HPDE6-E6E7 (cell line): ENCODE results near the gene EXTL1.
"Not testable (repeated sequence)": the region's sequence is repeated elsewhere in the genome, so short reads cannot be mapped to it uniquely, and the experiment has no call there.

Experiments
- DNase-seq: peaks from one replicate; pipeline ENCODE4 v3.0.0; 2011; ENCODE audit warnings: missing footprints; ENCODE audit errors: extremely low spot score

Gene EXTL1

GRCh38 chr1:26021647-26022403 lies at the start of gene EXTL1:
Gene EXTL1 (plus strand): TSS chr1:26021775. CDS start chr1:26022647, 872 bp downstream.
- no peak for DNase-seq

- DNase-seq = no peak
Measured at GRCh38 chr1:25971811-25972180, 49.8 kb upstream of the EXTL1 start.

- no peak for DNase-seq
Measured at GRCh38 chr1:25973610-25974321, 47.8 kb upstream of the EXTL1 start.

- no peak for DNase-seq
Measured at GRCh38 chr1:25977801-25978200, 43.8 kb upstream of the EXTL1 start.

GRCh38 chr1:25978403-25978802 lies 43.2 kb upstream of the EXTL1 start:
- no peak for DNase-seq

GRCh38 chr1:25979210-25979609 lies 42.4 kb upstream of the EXTL1 start:
- DNase-seq = no peak

GRCh38 chr1:25985171-25985570 lies 36.4 kb upstream of the EXTL1 start:
- DNase-seq = no peak

GRCh38 chr1:25985670-25986069 lies 35.9 kb upstream of the EXTL1 start:
- DNase-seq = no peak

- DNase-seq = not testable (repeated sequence)
Measured at GRCh38 chr1:25986773-25987172, 34.8 kb upstream of the EXTL1 start.

GRCh38 chr1:25987951-25988350 lies 33.6 kb upstream of the EXTL1 start:
- no peak for DNase-seq

GRCh38 chr1:25989440-25990234 lies 31.9 kb upstream of the EXTL1 start:
- no peak for DNase-seq

- DNase-seq = no peak
Measured at GRCh38 chr1:25990251-25990650, 31.3 kb upstream of the EXTL1 start.

GRCh38 chr1:25990702-25991395 lies 30.7 kb upstream of the EXTL1 start:
- DNase-seq = no peak

- no peak for DNase-seq
Measured at GRCh38 chr1:25991937-25992688, 29.5 kb upstream of the EXTL1 start.

- DNase-seq = no peak
Measured at GRCh38 chr1:25992689-25993171, 28.8 kb upstream of the EXTL1 start.

- DNase-seq = no peak
Measured at GRCh38 chr1:25993197-25993951, 28.2 kb upstream of the EXTL1 start.

GRCh38 chr1:25994402-25995150 lies 27.0 kb upstream of the EXTL1 start:
- DNase-seq = no peak

- no peak for DNase-seq
Measured at GRCh38 chr1:25996966-25997827, 24.4 kb upstream of the EXTL1 start.
